ENCODE measurements around the gene ST6GALNAC5. TPM values are rescaled to one million over a fixed set of nuclear protein-coding genes. Genes with fewer than 3 reads are reported as not detected.

Gene ST6GALNAC5
- total and polyA plus RNA-seq, 8 donors = 7.6 to 18.9 (median 10.0) TPM

GRCh38 chr1:77030401-77031105 lies 163.3 kb downstream of the ST6GALNAC5 start:
- TF ChIP-seq CTCF (IDR thresholded peaks at IDR 0.05) = no peak
- Histone ChIP-seq H3K27me3 (no peaks in the 10 kb centered on the region), H3K9me3 (no peaks in the 10 kb centered on the region), H3K4me1 (no peaks in the 10 kb centered on the region), H3K4me3 (no peak overlapping the region), H3K27ac (no peak overlapping the region), H3K36me3 (no peaks in the 10 kb centered on the region)
- DNase-seq = no peak
- intact Hi-C loops (cut with DNase I) = no loop called here
- no peak for ATAC-seq

GRCh38 chr1:77031106-77031662 lies 163.9 kb downstream of the ST6GALNAC5 start:
- Histone ChIP-seq H3K36me3 (no peaks in the 10 kb centered on the region), H3K27ac (no peak overlapping the region), H3K4me3 (no peak overlapping the region), H3K9me3 (no peaks in the 10 kb centered on the region), H3K27me3 (no peaks in the 10 kb centered on the region), H3K4me1 (no peaks in the 10 kb centered on the region)
- no peak for DNase-seq
- intact Hi-C loops (cut with DNase I) = no loop called here
- ATAC-seq = peak; percentile 70
- no peak for TF ChIP-seq CTCF (IDR thresholded peaks at IDR 0.05)

DNA sequence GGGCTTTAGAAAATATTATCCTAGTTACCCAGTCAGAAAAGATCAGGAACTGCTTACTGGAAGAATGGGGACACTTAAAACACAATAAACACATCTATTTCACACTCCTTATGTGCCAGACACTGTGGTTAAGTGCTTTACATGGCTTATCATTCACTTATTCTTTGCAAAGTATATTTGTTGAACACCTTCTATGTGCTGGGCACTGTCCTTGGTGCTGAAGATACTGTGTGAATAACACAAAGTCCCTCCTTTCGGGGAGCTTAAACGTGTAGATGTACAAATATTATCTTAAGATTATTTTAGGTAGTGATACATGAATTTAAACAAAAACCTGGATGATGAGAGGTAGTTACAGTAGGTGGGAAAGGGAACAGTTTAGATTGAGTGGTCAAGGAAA lies 169.3 kb downstream of the ST6GALNAC5 start:
- Histone ChIP-seq H3K4me3 (no peak overlapping the region), H3K27me3 (no peaks in the 10 kb centered on the region), H3K4me1 (no peaks in the 10 kb centered on the region), H3K36me3 (no peaks in the 10 kb centered on the region), H3K27ac (no peak overlapping the region), H3K9me3 (peaks cover 0 to 4% of the 10 kb centered on the region in 2 donors)
- ATAC-seq = no peak
- no peak for TF ChIP-seq CTCF (IDR thresholded peaks at IDR 0.05)
- intact Hi-C loops (cut with DNase I) = no loop called here
- no peak for DNase-seq

DNA sequence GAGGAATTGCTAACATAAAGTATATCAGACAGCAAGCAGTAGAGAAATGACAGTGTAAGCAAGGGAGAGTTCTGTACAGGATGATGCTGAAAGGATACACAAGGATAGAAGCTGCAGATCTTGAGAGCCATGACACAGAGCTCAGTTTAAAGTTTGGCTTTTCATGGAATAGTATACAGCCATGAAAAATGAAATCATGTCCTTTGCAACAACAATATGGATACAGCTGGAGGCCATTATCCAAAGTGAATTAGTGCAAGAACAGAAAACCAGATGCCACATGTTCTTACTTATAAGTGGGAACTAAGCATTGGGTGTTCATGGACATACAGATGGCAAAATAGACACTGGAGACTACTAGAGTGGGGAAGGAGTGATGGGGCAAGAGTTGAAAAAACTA lies 169.8 kb downstream of the ST6GALNAC5 start:
- TF ChIP-seq CTCF (IDR thresholded peaks at IDR 0.05) = no peak
- intact Hi-C loops (cut with DNase I) = no loop called here
- ATAC-seq = no peak
- H3K27ac ChIP-seq = no peak overlapping the region
- no peaks in the 10 kb centered on the region for H3K27me3 ChIP-seq
- no peaks in the 10 kb centered on the region for H3K36me3 ChIP-seq
- DNase-seq = no peak
- no peaks in the 10 kb centered on the region for H3K4me1 ChIP-seq
- peaks cover 0 to 4% of the 10 kb centered on the region in 2 donors for H3K9me3 ChIP-seq
- H3K4me3 ChIP-seq = no peak overlapping the region

- intact Hi-C loops (cut with DNase I) = no loop called here
- Histone ChIP-seq H3K27me3 (no peaks in the 10 kb centered on the region), H3K27ac (no peak overlapping the region), H3K4me1 (no peaks in the 10 kb centered on the region), H3K9me3 (peaks cover 0 to 4% of the 10 kb centered on the region in 2 donors), H3K36me3 (no peaks in the 10 kb centered on the region), H3K4me3 (no peak overlapping the region)
- ATAC-seq (no peak), DNase-seq (no peak)
- no peak for TF ChIP-seq CTCF (IDR thresholded peaks at IDR 0.05)
Measured at GRCh38 chr1:77038000-77038399, 170.7 kb downstream of the ST6GALNAC5 start.

Measured in left lung (tissue), 10 donors.